ENCODE results near the gene CUL7. TPM values are rescaled to one million over a fixed set of nuclear protein-coding genes. Genes with fewer than 3 reads are reported as not detected.

The CUL7 gene
- total and polyA plus RNA-seq, 2 experiments from 2014 or later, result 21.8 to 54.1 TPM

GRCh38 chr6:43070028-43070632 is 16.5 kb upstream of the CUL7 start:
- Histone ChIP-seq H2AFZ (no peak overlapping the region), H3K27me3 (replicated peaks; ENCODE audit: insufficient read depth) (no peaks in the 10 kb centered on the region), H3F3A (ENCODE audit: insufficient read depth) (no peaks in the 10 kb centered on the region), H3K27ac (no peak overlapping the region), H4K20me1 (ENCODE audit: insufficient read depth) (no peaks in the 10 kb centered on the region), H3K9ac (no peak overlapping the region), H3K4me2 (ENCODE audit: unreplicated experiment) (no peak overlapping the region), H3K36me3 (ENCODE audit: low read depth) (no peaks in the 10 kb centered on the region), H3K9me3 (ENCODE audit: low read depth) (no peaks in the 10 kb centered on the region), H3K4me1 (ENCODE audit: insufficient read depth) (peaks cover 6% of the 10 kb centered on the region), H3K4me3 (no peak overlapping the region), H3K9me2 (ENCODE audit: insufficient read depth) (no peaks in the 10 kb centered on the region), H3K79me2 (ENCODE audit: insufficient read depth) (no peaks in the 10 kb centered on the region)
- in situ Hi-C loops (cut with MboI), result no loop called here
- WGBS, 2 experiments (ENCODE audit: low coverage in 1 of 2, low lambda C conversion rate in 2 of 2, missing lambda C conversion rate in 2 of 2), result 25 to 32% methylated on average over 6 of the region's 6 CpGs
- DNase-seq, result peak; percentile 77
- no peak for TF ChIP-seq EZH2phosphoT487 (IDR thresholded peaks at IDR 0.05; ENCODE audit: insufficient read depth, low read depth)
- TF ChIP-seq EZH2 (IDR thresholded peaks at IDR 0.05; ENCODE audit: insufficient read depth, poor library complexity, severe bottlenecking), result no peak

- Histone ChIP-seq H3K4me3 (no peak overlapping the region), H3K9me3 (ENCODE audit: low read depth) (no peaks in the 10 kb centered on the region), H3K79me2 (ENCODE audit: insufficient read depth) (peaks cover 22% of the 10 kb centered on the region), H2AFZ (no peak overlapping the region), H3F3A (ENCODE audit: insufficient read depth) (no peaks in the 10 kb centered on the region), H3K4me1 (ENCODE audit: insufficient read depth) (peaks cover 5% of the 10 kb centered on the region; the same call in 1 of the 2 replicates), H3K36me3 (ENCODE audit: low read depth) (0 out of 2 replicates have a peak, but pooled peaks cover under 1% of the 10 kb centered on the region), H3K9me2 (ENCODE audit: insufficient read depth) (no peaks in the 10 kb centered on the region), H3K9ac (no peak overlapping the region), H3K27me3 (replicated peaks; ENCODE audit: insufficient read depth) (no peaks in the 10 kb centered on the region), H4K20me1 (ENCODE audit: insufficient read depth) (no peaks in the 10 kb centered on the region), H3K4me2 (ENCODE audit: unreplicated experiment) (no peak overlapping the region), H3K27ac (no peak overlapping the region)
- no peak for DNase-seq
- in situ Hi-C loops (cut with MboI), result loop anchor here (5.0 kb wide), 1 partner anchor 64 kb away; no protein-coding TSS in a partner anchor
- 91% methylated on average over 12 of the region's 12 CpGs for WGBS, 2 experiments (ENCODE audit: low coverage in 1 of 2, low lambda C conversion rate in 2 of 2, missing lambda C conversion rate in 2 of 2)
- TF ChIP-seq EZH2 (IDR thresholded peaks at IDR 0.05; ENCODE audit: insufficient read depth, poor library complexity, severe bottlenecking) (no peak), EZH2phosphoT487 (IDR thresholded peaks at IDR 0.05; ENCODE audit: insufficient read depth, low read depth) (no peak)
Measured at GRCh38 chr6:43062818-43063217, 9.2 kb upstream of the CUL7 start.

- Histone ChIP-seq H3K4me2 (ENCODE audit: unreplicated experiment) (no peak overlapping the region), H4K20me1 (ENCODE audit: insufficient read depth) (no peaks in the 10 kb centered on the region), H3K9me3 (ENCODE audit: low read depth) (no peaks in the 10 kb centered on the region), H3K9me2 (ENCODE audit: insufficient read depth) (no peaks in the 10 kb centered on the region), H3K4me3 (no peak overlapping the region), H3K9ac (no peak overlapping the region), H3K36me3 (ENCODE audit: low read depth) (peaks cover 3% of the 10 kb centered on the region; the same call in 1 of the 2 replicates), H3K27me3 (replicated peaks; ENCODE audit: insufficient read depth) (no peaks in the 10 kb centered on the region), H3K27ac (no peak overlapping the region), H3K4me1 (ENCODE audit: insufficient read depth) (peaks cover 5% of the 10 kb centered on the region; the same call in 1 of the 2 replicates), H3F3A (ENCODE audit: insufficient read depth) (no peaks in the 10 kb centered on the region), H3K79me2 (ENCODE audit: insufficient read depth) (peaks cover 32% of the 10 kb centered on the region), H2AFZ (no peak overlapping the region)
- in situ Hi-C loops (cut with MboI), result loop anchor here (5.0 kb wide), 1 partner anchor 65 kb away; no protein-coding TSS in a partner anchor
- 58 to 77% methylated on average over 2 of the region's 2 CpGs for WGBS, 2 experiments (ENCODE audit: low coverage in 1 of 2, low lambda C conversion rate in 2 of 2, missing lambda C conversion rate in 2 of 2)
- DNase-seq, result peak; percentile 41
- TF ChIP-seq EZH2 (IDR thresholded peaks at IDR 0.05; ENCODE audit: insufficient read depth, poor library complexity, severe bottlenecking), result no peak
Measured at GRCh38 chr6:43061861-43062260, 8.2 kb upstream of the CUL7 start.

- peak overlapping the region; percentile 93 for H3K4me2 ChIP-seq (ENCODE audit: unreplicated experiment)
Measured at GRCh38 chr6:43060755-43061633, 7.3 kb upstream of the CUL7 start.

More at GRCh38 chr6:43060755-43061633, 7.3 kb upstream of the CUL7 start:
- peak overlapping the region; percentile 72; the same call in 1 of the 2 replicates for H3K27ac ChIP-seq
- H3K27me3 ChIP-seq (replicated peaks; ENCODE audit: insufficient read depth), result no peaks in the 10 kb centered on the region
- no peaks in the 10 kb centered on the region for H3F3A ChIP-seq (ENCODE audit: insufficient read depth)
- TF ChIP-seq EZH2 (IDR thresholded peaks at IDR 0.05; ENCODE audit: insufficient read depth, poor library complexity, severe bottlenecking) (no peak), EZH2phosphoT487 (IDR thresholded peaks at IDR 0.05; ENCODE audit: insufficient read depth, low read depth) (no peak)
- no peak overlapping the region; the same call in 1 of the 2 replicates for H2AFZ ChIP-seq
- H3K36me3 ChIP-seq (ENCODE audit: low read depth), result peaks cover 3% of the 10 kb centered on the region; the same call in 1 of the 2 replicates
- no peak for DNase-seq
- no peaks in the 10 kb centered on the region for H3K9me3 ChIP-seq (ENCODE audit: low read depth)
- no peaks in the 10 kb centered on the region for H4K20me1 ChIP-seq (ENCODE audit: insufficient read depth)
- in situ Hi-C loops (cut with MboI), result loop anchor here (5.0 kb wide), 1 partner anchor 66 kb away; no protein-coding TSS in a partner anchor
- WGBS, 2 experiments (ENCODE audit: low coverage in 1 of 2, low lambda C conversion rate in 2 of 2, missing lambda C conversion rate in 2 of 2), result 81 to 88% methylated on average over 12 of the region's 12 CpGs
- H3K79me2 ChIP-seq (ENCODE audit: insufficient read depth), result peaks cover 33% of the 10 kb centered on the region
- H3K4me1 ChIP-seq (ENCODE audit: insufficient read depth), result peaks cover 5% of the 10 kb centered on the region; the same call in 1 of the 2 replicates
- H3K9me2 ChIP-seq (ENCODE audit: insufficient read depth), result no peaks in the 10 kb centered on the region
- peak overlapping the region; percentile 82; the same call in 1 of the 2 replicates for H3K4me3 ChIP-seq
- H3K9ac ChIP-seq, result peak overlapping the region; percentile 96
